CD8-positive, alpha-beta memory T cell (primary cell): ENCODE measurements around the gene NDUFAF5. TPM values are rescaled to one million over a fixed set of nuclear protein-coding genes. Genes with fewer than 3 reads are reported as not detected.
A peak's percentile ranks its signal among the peaks of the same experiment; 100 is the strongest.

ENCODE experiments used
- CTCF ChIA-PET: fragments of 350-600 bp; sonication (Branson Sonifier 250); formaldehyde crosslinking; loops from one replicate; lab custom pipeline; 2021; ENCODE audit warnings: antibody characterized with exemption; lab: Charles Lee
- POLR2A ChIA-PET: fragments of 350-600 bp; sonication (Branson Sonifier 250); formaldehyde crosslinking; loops from one replicate; lab custom pipeline; 2021; ENCODE audit warnings: antibody characterized with exemption; lab: Charles Lee
- DNase-seq, 5 donors: peaks; one replicate each; pipeline versions ENCODE4 v3.0.0 to v3.0.0-alpha.2; 2020 to 2022; ENCODE audit warnings: mixed read lengths in 1 of 5
- H3K27ac ChIP-seq: one replicate; pipeline ENCODE4 v1.7.0; 2013; ENCODE audit warnings: low read depth, mild to moderate bottlenecking, low read length, moderate library complexity
- H3K27me3 ChIP-seq: 2 replicates; pipeline ENCODE4 v1.7.0; 2013; ENCODE audit warnings: low read length, mild to moderate bottlenecking; ENCODE audit not compliant: insufficient read depth, poor library complexity, severe bottlenecking
- H3K36me3 ChIP-seq: 2 replicates; pipeline ENCODE4 v1.7.0; 2013; ENCODE audit warnings: mild to moderate bottlenecking, low read length, moderate library complexity; ENCODE audit not compliant: insufficient read depth
- H3K4me1 ChIP-seq: 2 replicates; pipeline ENCODE4 v1.7.0; 2013; ENCODE audit warnings: mild to moderate bottlenecking, low read length, moderate library complexity; ENCODE audit not compliant: insufficient read depth
- H3K4me3 ChIP-seq: 2 replicates; pipeline ENCODE4 v1.7.0; 2013; ENCODE audit warnings: mild to moderate bottlenecking, low read length
- H3K9me3 ChIP-seq: 2 replicates; pipeline ENCODE4 v1.7.0; 2013; ENCODE audit warnings: mild to moderate bottlenecking, low read length
- H3K27ac Mint-ChIP-seq, 8 donors: one replicate each; pipeline ENCODE4 v1.8.0; 2020 to 2021; ENCODE audit warnings: mixed read lengths in 8 of 8, mild to moderate bottlenecking in 6 of 8, inconsistent platforms in 3 of 8, moderate library complexity in 3 of 8
- H3K27me3 Mint-ChIP-seq, 2 donors: one replicate each; pipeline ENCODE4 v1.8.0; 2020 to 2021; ENCODE audit warnings: mixed read lengths in 2 of 2, mild to moderate bottlenecking in 1 of 2, moderate library complexity in 1 of 2
- H3K36me3 Mint-ChIP-seq, 3 donors: one replicate each; pipeline ENCODE4 v1.8.0; 2020 to 2021; ENCODE audit warnings: mixed read lengths in 3 of 3, inconsistent platforms in 1 of 3, mild to moderate bottlenecking in 1 of 3
- H3K4me1 Mint-ChIP-seq, 3 donors: one replicate each; pipeline ENCODE4 v1.8.0; 2020 to 2021; ENCODE audit warnings: mixed read lengths in 3 of 3, inconsistent platforms in 1 of 3, mild to moderate bottlenecking in 1 of 3
- H3K4me3 Mint-ChIP-seq, 7 donors: one replicate each; pipeline ENCODE4 v1.8.0; 2020 to 2021; ENCODE audit warnings: mixed read lengths in 7 of 7, mild to moderate bottlenecking in 6 of 7, moderate library complexity in 4 of 7, inconsistent platforms in 2 of 7
- H3K9me3 Mint-ChIP-seq, 5 donors: one replicate each; pipeline ENCODE4 v1.8.0; 2020 to 2022; ENCODE audit warnings: mixed read lengths in 5 of 5, mild to moderate bottlenecking in 3 of 5, moderate library complexity in 2 of 5, inconsistent platforms in 1 of 5
- polyA plus RNA-seq: library from polyadenylated mRNA; unstranded; fragments of 300-500 nt; fragmentation: Illumina TruSeq; gene quantifications from one replicate; pipeline ENCODE4 v1.2.3, GENCODE V29; 2021
- total RNA-seq, 2 experiments: library from RNA; stranded (reverse); gene quantifications; one replicate each; pipeline ENCODE4 v1.2.3, GENCODE V29; 2021

NDUFAF5 gene
- total and polyA plus RNA-seq, 3 experiments from 2014 or later, result 9.4 to 31.9 (median 31.0) TPM

DNA sequence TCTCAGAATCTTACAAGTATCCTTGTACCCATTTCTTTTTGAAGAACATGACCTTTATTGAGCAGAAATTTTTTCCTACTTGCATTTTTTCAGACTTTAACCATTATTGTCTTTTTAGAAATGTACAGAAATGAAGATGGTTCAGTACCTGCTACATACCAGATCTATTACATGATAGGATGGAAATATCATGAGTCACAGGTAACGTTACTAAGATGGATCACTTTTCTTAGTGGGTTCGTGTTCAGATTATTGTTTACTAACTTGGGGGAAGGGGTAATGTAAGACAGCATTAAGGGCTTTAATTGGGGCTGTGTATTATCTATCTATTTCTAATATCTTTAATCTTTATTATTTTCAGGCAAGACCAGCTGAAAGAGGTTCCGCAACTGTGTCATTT, 31.9 kb downstream of the NDUFAF5 start:
- Histone ChIP-seq H3K9me3 (no peaks in the 10 kb centered on the region), H3K4me3 (no peak overlapping the region), H3K36me3 (peaks cover 19% of the 10 kb centered on the region), H3K27me3 (no peaks in the 10 kb centered on the region), H3K27ac (no peak overlapping the region), H3K4me1 (no peaks in the 10 kb centered on the region)
- no peaks in the 10 kb centered on the region for H3K4me1 Mint-ChIP-seq
- H3K4me3 Mint-ChIP-seq, result no peak overlapping the region
- POLR2A ChIA-PET, result no interaction called here
- CTCF ChIA-PET, result interaction anchor here (1.0 to 1.2 kb wide), 2 partner anchors 8 to 18 kb away, joined by 3 to 5 read pairs; no protein-coding TSS in a partner anchor
- no peak for DNase-seq
- peaks cover 0 to 54% (median 24%) of the 10 kb centered on the region in 3 donors for H3K36me3 Mint-ChIP-seq
- H3K27ac Mint-ChIP-seq, result peak overlapping the region in 2 of 8 donors; percentile 62
- H3K9me3 Mint-ChIP-seq, result no peaks in the 10 kb centered on the region
- H3K27me3 Mint-ChIP-seq, result no peaks in the 10 kb centered on the region

DNA sequence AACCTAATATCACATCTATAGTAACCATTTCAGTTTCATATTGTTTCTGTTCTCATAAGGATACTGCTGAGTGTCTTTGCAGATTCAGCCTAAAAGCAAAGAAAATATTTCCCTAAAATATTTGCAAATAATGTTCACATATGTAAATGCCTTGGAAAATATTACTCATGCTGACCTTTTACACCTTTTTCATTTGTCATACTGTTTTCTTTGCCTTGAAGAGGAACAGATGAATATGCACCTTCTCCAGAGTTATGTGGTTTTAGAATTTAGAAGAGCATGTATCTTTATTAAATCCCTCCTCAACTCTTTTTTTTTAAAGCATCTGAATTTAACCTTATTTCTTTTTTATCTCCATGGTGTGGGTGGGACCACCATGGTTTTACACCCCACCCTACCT, 32.5 kb downstream of the NDUFAF5 start:
- Histone ChIP-seq H3K9me3 (no peaks in the 10 kb centered on the region), H3K27ac (no peak overlapping the region), H3K4me3 (no peak overlapping the region), H3K4me1 (no peaks in the 10 kb centered on the region), H3K27me3 (no peaks in the 10 kb centered on the region), H3K36me3 (peaks cover 15% of the 10 kb centered on the region)
- no peaks in the 10 kb centered on the region for H3K4me1 Mint-ChIP-seq
- H3K27ac Mint-ChIP-seq, result peak overlapping the region in 2 of 8 donors; percentile 15 to 79
- H3K4me3 Mint-ChIP-seq, result no peak overlapping the region
- no peak for DNase-seq
- ChIA-PET POLR2A (no interaction called here), CTCF (interaction anchor here (1.0 kb wide), 1 partner anchor 18 kb away, joined by 3 read pairs; no protein-coding TSS in a partner anchor)
- H3K27me3 Mint-ChIP-seq, result no peaks in the 10 kb centered on the region
- H3K9me3 Mint-ChIP-seq, result no peaks in the 10 kb centered on the region
- peaks cover 0 to 54% (median 19%) of the 10 kb centered on the region in 3 donors for H3K36me3 Mint-ChIP-seq

DNA sequence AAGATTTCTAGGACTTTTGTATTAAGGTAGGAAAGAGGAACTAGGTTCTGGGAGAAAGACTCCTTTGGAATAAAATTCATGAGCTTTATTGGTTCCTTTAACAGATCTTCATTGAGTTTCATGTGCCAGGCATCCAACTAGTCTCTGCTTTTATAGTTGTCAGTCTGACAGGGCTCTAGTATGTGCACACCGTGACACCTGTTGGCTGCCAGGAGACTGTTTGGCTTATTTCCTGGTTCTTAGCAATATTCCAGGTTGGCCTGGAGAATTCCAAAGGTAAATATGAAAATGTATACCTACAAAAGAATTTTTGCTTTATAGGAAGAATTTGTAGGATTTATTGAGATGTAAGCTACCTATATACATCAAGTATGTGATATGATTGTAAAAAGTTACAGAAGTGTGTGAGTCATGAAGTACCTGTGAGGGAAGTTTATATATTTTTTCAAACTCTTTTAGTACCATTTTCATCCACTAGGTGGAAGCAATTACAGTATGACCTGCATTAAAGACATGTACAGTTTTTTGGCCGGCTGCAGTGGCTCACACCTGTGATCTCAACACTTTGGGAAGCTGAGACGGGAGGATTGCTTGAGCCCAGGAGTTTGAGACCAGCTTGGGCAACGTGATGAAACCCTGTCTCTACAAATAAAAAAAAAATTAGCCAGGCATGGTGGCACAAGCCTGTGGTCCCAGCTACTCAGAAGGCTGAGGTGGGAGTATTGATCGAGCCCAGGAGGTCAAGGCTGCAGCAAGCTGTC, 35.2 kb downstream of the NDUFAF5 start:
- H3K27me3 ChIP-seq, result no peaks in the 10 kb centered on the region
- ChIA-PET POLR2A (no interaction called here), CTCF (interaction anchor here (1.2 kb wide), 3 partner anchors 9 to 17 kb away, joined by 3 to 4 read pairs (median 3); no protein-coding TSS in a partner anchor)
- H3K4me1 ChIP-seq, result no peaks in the 10 kb centered on the region
- Mint-ChIP-seq H3K9me3 (no peaks in the 10 kb centered on the region), H3K36me3 (peaks cover 0 to 36% (median 8%) of the 10 kb centered on the region in 3 donors), H3K27ac (peak overlapping the region in 4 of 8 donors; percentile 17 to 50 (median 36)), H3K4me3 (no peak overlapping the region), H3K4me1 (no peaks in the 10 kb centered on the region), H3K27me3 (no peaks in the 10 kb centered on the region)
- no peaks in the 10 kb centered on the region for H3K9me3 ChIP-seq
- no peak overlapping the region for H3K4me3 ChIP-seq
- DNase-seq, result peak in 2 of 5 donors; percentile 13 to 17
- peaks cover 8% of the 10 kb centered on the region for H3K36me3 ChIP-seq
- H3K27ac ChIP-seq, result no peak overlapping the region

DNA sequence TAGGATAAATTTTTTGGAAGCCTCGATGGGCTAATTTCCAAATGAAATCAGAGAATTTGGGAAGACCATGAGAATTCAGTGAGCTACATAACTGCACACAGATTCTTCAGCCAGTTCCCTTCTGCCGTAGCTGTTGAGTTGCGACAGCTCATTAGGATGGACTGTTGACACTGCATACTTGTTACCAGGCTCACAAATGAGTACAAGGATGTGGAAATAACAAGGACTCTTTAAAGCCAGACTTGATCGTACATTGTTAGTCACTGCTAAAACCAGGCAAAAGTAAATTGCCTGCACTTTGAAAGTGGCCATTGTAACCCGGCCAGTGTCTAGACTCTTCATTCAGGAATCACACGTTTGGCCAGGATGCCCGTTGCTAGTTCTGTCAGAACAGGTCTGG, 37.0 kb downstream of the NDUFAF5 start:
- Mint-ChIP-seq H3K27ac (peak overlapping the region in 1 of 8 donors; percentile 26), H3K9me3 (no peaks in the 10 kb centered on the region), H3K4me3 (no peak overlapping the region), H3K27me3 (peaks cover 0 to 3% of the 10 kb centered on the region in 2 donors), H3K4me1 (no peaks in the 10 kb centered on the region), H3K36me3 (peaks cover 0 to 21% (median 6%) of the 10 kb centered on the region in 3 donors)
- Histone ChIP-seq H3K27ac (no peak overlapping the region), H3K36me3 (no peaks in the 10 kb centered on the region), H3K4me3 (no peak overlapping the region), H3K4me1 (no peaks in the 10 kb centered on the region), H3K27me3 (no peaks in the 10 kb centered on the region), H3K9me3 (no peaks in the 10 kb centered on the region)
- ChIA-PET POLR2A (no interaction called here), CTCF (no interaction called here)
- DNase-seq, result no peak

- no peaks in the 10 kb centered on the region for H3K27me3 ChIP-seq
- no peak for DNase-seq
- Mint-ChIP-seq H3K4me1 (no peaks in the 10 kb centered on the region), H3K4me3 (no peak overlapping the region), H3K27me3 (peaks cover 0 to 7% of the 10 kb centered on the region in 2 donors), H3K27ac (no peak overlapping the region), H3K36me3 (peaks cover 0 to 15% (median 4%) of the 10 kb centered on the region in 3 donors), H3K9me3 (no peaks in the 10 kb centered on the region)
- ChIA-PET POLR2A (no interaction called here), CTCF (no interaction called here)
- no peaks in the 10 kb centered on the region for H3K36me3 ChIP-seq
- H3K4me1 ChIP-seq, result no peaks in the 10 kb centered on the region
- no peak overlapping the region for H3K4me3 ChIP-seq
- no peaks in the 10 kb centered on the region for H3K9me3 ChIP-seq
- no peak overlapping the region for H3K27ac ChIP-seq
These were observed 37.6 kb downstream of the NDUFAF5 start for GRCh38 chr20:13822459-13822858.

DNA sequence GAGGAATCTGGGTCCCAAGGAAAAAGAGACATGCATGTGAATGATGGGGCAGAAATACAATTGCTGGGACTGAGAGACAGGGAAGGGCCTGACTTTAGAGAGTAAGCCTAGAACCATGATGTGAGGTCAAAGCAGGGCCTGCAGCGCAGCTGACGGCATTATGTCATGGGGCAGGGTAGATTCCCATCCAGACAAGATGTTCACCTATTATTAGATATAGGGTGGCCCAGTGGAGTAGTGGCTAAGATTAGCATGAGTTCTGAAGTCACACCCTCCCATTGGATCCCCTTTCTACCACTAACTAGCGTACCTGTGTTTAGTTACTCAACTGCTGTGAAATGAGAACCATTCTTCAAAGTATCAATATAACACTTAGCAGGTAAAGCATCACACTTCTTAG, 39.6 kb downstream of the NDUFAF5 start:
- H3K27me3 ChIP-seq, result no peaks in the 10 kb centered on the region
- Mint-ChIP-seq H3K36me3 (peaks cover 0 to 2% (median 0%) of the 10 kb centered on the region in 3 donors), H3K27me3 (peaks cover 0 to 15% of the 10 kb centered on the region in 2 donors), H3K27ac (no peak overlapping the region), H3K4me3 (no peak overlapping the region), H3K9me3 (no peaks in the 10 kb centered on the region), H3K4me1 (no peaks in the 10 kb centered on the region)
- no peaks in the 10 kb centered on the region for H3K36me3 ChIP-seq
- POLR2A ChIA-PET, result no interaction called here
- CTCF ChIA-PET, result interaction anchor here (1.7 kb wide), 1 partner anchor 8 kb away, joined by 5 read pairs; no protein-coding TSS in a partner anchor
- DNase-seq, result no peak
- H3K4me3 ChIP-seq, result no peak overlapping the region
- H3K9me3 ChIP-seq, result no peaks in the 10 kb centered on the region
- no peak overlapping the region for H3K27ac ChIP-seq
- no peaks in the 10 kb centered on the region for H3K4me1 ChIP-seq

DNA sequence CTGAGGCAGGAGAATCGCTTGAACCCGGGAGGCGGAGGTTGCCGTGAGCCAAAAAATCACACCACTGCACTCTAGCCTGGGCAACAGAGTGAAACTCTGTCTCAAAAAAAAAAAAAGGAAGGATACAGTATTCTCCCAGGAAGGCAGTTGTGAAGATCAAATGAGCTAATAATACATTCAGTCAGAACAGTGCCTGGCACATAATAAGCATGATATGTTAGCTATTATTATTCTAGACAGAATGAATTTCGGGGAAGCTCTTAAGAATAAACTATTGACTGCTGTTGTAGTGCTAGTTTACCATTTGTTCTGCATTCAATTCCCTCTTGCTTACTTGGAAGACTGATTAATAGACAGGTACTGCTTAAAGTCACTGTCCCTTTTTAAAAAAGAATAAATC, 40.6 kb downstream of the NDUFAF5 start:
- no peaks in the 10 kb centered on the region for H3K9me3 Mint-ChIP-seq
- Histone ChIP-seq H3K4me3 (no peak overlapping the region), H3K27ac (no peak overlapping the region), H3K4me1 (no peaks in the 10 kb centered on the region), H3K27me3 (no peaks in the 10 kb centered on the region), H3K9me3 (no peaks in the 10 kb centered on the region), H3K36me3 (no peaks in the 10 kb centered on the region)
- peaks cover 0 to 19% of the 10 kb centered on the region in 2 donors for H3K27me3 Mint-ChIP-seq
- no peaks in the 10 kb centered on the region for H3K4me1 Mint-ChIP-seq
- ChIA-PET CTCF (interaction anchor here (1.7 kb wide), 1 partner anchor 9 kb away, joined by 5 read pairs; no protein-coding TSS in a partner anchor), POLR2A (no interaction called here)
- H3K27ac Mint-ChIP-seq, result no peak overlapping the region
- DNase-seq, result no peak
- H3K36me3 Mint-ChIP-seq, result peaks cover 0 to 2% (median 0%) of the 10 kb centered on the region in 3 donors
- H3K4me3 Mint-ChIP-seq, result no peak overlapping the region

GRCh38 chr20:13831476-13831875, 46.6 kb downstream of the NDUFAF5 start:
- DNase-seq, result no peak
- no peak overlapping the region for H3K27ac ChIP-seq
- H3K4me1 Mint-ChIP-seq, result no peaks in the 10 kb centered on the region
- peak overlapping the region in 1 of 7 donors; percentile 41 for H3K4me3 Mint-ChIP-seq
- H3K27ac Mint-ChIP-seq, result no peak overlapping the region
- peaks cover 0 to 10% (median 2%) of the 10 kb centered on the region in 5 donors for H3K9me3 Mint-ChIP-seq
- H3K9me3 ChIP-seq, result no peaks in the 10 kb centered on the region
- H3K4me1 ChIP-seq, result no peaks in the 10 kb centered on the region
- ChIA-PET CTCF (no interaction called here), POLR2A (no interaction called here)
- H3K27me3 ChIP-seq, result no peaks in the 10 kb centered on the region
- no peak overlapping the region for H3K4me3 ChIP-seq
- no peaks in the 10 kb centered on the region for H3K36me3 Mint-ChIP-seq
- peaks cover 3 to 30% of the 10 kb centered on the region in 2 donors for H3K27me3 Mint-ChIP-seq
- no peaks in the 10 kb centered on the region for H3K36me3 ChIP-seq
